ENCODE results near the gene STAT5A. TPM values are rescaled to one million over a fixed set of nuclear protein-coding genes. Genes with fewer than 3 reads are reported as not detected.

Gene STAT5A
- total and polyA plus RNA-seq, 12 donors = 12.0 to 169 (median 81.2) TPM

GRCh38 chr17:42284566-42284965 is 3.7 kb upstream of the STAT5A start:
- intact Hi-C loops (cut with DNase I) = no loop called here
- H3K4me1 ChIP-seq (replicated peaks in 1 of 2) = peaks cover 26 to 35% of the 10 kb centered on the region in 2 donors
- no peaks in the 10 kb centered on the region for H3K36me3 ChIP-seq (replicated peaks in 1 of 2)
- H3K27ac ChIP-seq = peak overlapping the region in 1 of 5 donors; percentile 1
- H3K4me3 ChIP-seq = no peak overlapping the region
- no peaks in the 10 kb centered on the region for H3K27me3 ChIP-seq
- WGBS, 4 donors = 73 to 89% (median 86%) methylated on average over 2 to 7 of the region's 7 CpGs
- no peaks in the 10 kb centered on the region for H3K9me3 ChIP-seq (replicated peaks in 1 of 3)
- DNase-seq = peak in 6 of 7 donors; percentile 1 to 47 (median 10)
- no peak for TF ChIP-seq POLR2A (IDR thresholded peaks at IDR 0.05)
- TF ChIP-seq, protein P1, sequence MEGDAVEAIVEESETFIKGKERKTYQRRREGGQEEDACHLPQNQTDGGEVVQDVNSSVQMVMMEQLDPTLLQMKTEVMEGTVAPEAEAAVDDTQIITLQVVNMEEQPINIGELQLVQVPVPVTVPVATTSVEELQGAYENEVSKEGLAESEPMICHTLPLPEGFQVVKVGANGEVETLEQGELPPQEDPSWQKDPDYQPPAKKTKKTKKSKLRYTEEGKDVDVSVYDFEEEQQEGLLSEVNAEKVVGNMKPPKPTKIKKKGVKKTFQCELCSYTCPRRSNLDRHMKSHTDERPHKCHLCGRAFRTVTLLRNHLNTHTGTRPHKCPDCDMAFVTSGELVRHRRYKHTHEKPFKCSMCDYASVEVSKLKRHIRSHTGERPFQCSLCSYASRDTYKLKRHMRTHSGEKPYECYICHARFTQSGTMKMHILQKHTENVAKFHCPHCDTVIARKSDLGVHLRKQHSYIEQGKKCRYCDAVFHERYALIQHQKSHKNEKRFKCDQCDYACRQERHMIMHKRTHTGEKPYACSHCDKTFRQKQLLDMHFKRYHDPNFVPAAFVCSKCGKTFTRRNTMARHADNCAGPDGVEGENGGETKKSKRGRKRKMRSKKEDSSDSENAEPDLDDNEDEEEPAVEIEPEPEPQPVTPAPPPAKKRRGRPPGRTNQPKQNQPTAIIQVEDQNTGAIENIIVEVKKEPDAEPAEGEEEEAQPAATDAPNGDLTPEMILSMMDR (IDR thresholded peaks at IDR 0.05) = no peak

GRCh38 chr17:42285346-42286050 is 2.8 kb upstream of the STAT5A start:
- Histone ChIP-seq H3K4me1 (replicated peaks in 1 of 2) (peaks cover 32 to 42% of the 10 kb centered on the region in 2 donors), H3K4me3 (no peak overlapping the region), H3K27ac (no peak overlapping the region), H3K27me3 (no peaks in the 10 kb centered on the region), H3K9me3 (replicated peaks in 1 of 3) (no peaks in the 10 kb centered on the region), H3K36me3 (replicated peaks in 1 of 2) (no peaks in the 10 kb centered on the region)
- intact Hi-C loops (cut with DNase I) = no loop called here
- TF ChIP-seq POLR2A (IDR thresholded peaks at IDR 0.05) = no peak
- TF ChIP-seq, protein P1 (IDR thresholded peaks at IDR 0.05) = no peak
- DNase-seq = peak in 5 of 7 donors; percentile 0 to 43 (median 14)
- WGBS, 4 donors = 90 to 95% (median 95%) methylated on average over 11 of the region's 11 CpGs

GRCh38 chr17:42286411-42287221 is 1.7 kb upstream of the STAT5A start:
- DNase-seq = peak in 6 of 7 donors; percentile 23 to 62 (median 36)
- H3K27me3 ChIP-seq = no peaks in the 10 kb centered on the region
- intact Hi-C loops (cut with DNase I) = no loop called here
- peaks cover 0 to 6% of the 10 kb centered on the region in 2 donors for H3K36me3 ChIP-seq (replicated peaks in 1 of 2)
- WGBS, 4 donors = 34 to 50% (median 41%) methylated on average over 4 to 5 of the region's 5 CpGs
- no peak for TF ChIP-seq POLR2A (IDR thresholded peaks at IDR 0.05)
- TF ChIP-seq, protein P1 (IDR thresholded peaks at IDR 0.05) = no peak
- peak overlapping the region in 1 of 4 donors; percentile 59 for H3K4me3 ChIP-seq
- H3K9me3 ChIP-seq (replicated peaks in 1 of 3) = no peaks in the 10 kb centered on the region
- H3K27ac ChIP-seq = peak overlapping the region; percentile 65 to 96 (median 89)
- peaks cover 32 to 43% of the 10 kb centered on the region in 2 donors for H3K4me1 ChIP-seq (replicated peaks in 1 of 2)

DNA sequence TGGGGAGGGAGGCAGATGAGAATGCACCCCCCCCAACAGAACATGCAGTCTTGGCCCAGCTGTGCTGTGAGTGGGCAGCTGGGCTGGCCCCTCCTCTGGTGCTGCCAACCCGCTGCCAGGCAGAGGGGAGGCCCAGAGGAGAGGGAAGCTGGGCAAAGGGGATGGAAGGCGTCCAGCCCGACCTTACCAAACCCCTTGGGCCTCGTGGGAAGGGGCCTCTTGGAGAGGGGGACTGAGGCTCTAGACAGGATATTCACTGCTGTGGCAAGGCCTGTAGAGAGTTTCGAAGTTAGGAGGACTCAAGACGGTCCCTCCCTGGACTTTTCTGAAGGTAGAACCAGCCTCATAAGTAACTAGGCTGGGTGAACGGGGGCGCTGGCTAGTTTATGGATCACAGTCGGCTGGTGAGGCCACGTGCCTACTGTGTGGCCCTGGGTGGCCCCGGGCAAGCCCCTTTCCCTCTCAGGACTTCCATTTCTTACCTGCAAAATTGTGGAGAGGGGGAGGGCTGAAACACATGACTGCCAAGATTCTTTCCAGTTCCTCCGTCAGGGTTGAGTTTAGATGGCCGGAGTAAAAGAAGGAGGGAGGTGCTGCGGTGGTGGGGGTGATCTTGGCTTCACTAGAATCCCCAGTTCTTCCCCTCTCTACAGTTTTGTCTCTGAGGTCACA is 857 bp upstream of the STAT5A start:
- Histone ChIP-seq H3K4me3 (peak overlapping the region in 2 of 4 donors; percentile 44 to 59), H3K27ac (peak overlapping the region; percentile 65 to 96 (median 89)), H3K9me3 (replicated peaks in 1 of 3) (no peaks in the 10 kb centered on the region), H3K36me3 (replicated peaks in 1 of 2) (peaks cover 0 to 14% of the 10 kb centered on the region in 2 donors), H3K4me1 (replicated peaks in 1 of 2) (peaks cover 32 to 43% of the 10 kb centered on the region in 2 donors), H3K27me3 (no peaks in the 10 kb centered on the region)
- 4 to 21% (median 6%) methylated on average over 13 to 14 of the region's 14 CpGs for WGBS, 4 donors
- intact Hi-C loops (cut with DNase I) = no loop called here
- DNase-seq = peak; percentile 67 to 88 (median 78)
- TF ChIP-seq, protein P1 (IDR thresholded peaks at IDR 0.05) = no peak
- TF ChIP-seq POLR2A (IDR thresholded peaks at IDR 0.05) = peak in 1 of 2 donors; percentile 70
